ENCODE data around the gene SLC25A11.

The SLC25A11 gene

GRCh38 chr17:4895657-4896331 is 44.1 kb downstream of the SLC25A11 start:
- no peak for DNase-seq (ENCODE audit: low read depth, low spot score)

GRCh38 chr17:4895121-4895520 is 44.7 kb downstream of the SLC25A11 start:
- DNase-seq (ENCODE audit: low read depth, low spot score), result no peak

GRCh38 chr17:4893721-4894560 is 45.9 kb downstream of the SLC25A11 start:
- DNase-seq (ENCODE audit: low read depth, low spot score), result no peak

GRCh38 chr17:4893272-4893671 is 46.6 kb downstream of the SLC25A11 start:
- DNase-seq (ENCODE audit: low read depth, low spot score), result no peak

- no peak for DNase-seq (ENCODE audit: low read depth, low spot score)
These were observed 47.2 kb downstream of the SLC25A11 start for GRCh38 chr17:4892499-4893221.

GRCh38 chr17:4891411-4892410 is 48.1 kb downstream of the SLC25A11 start:
- DNase-seq (ENCODE audit: low read depth, low spot score), result no peak

GRCh38 chr17:4887581-4887980 is 52.3 kb downstream of the SLC25A11 start:
- DNase-seq (ENCODE audit: low read depth, low spot score), result no peak

All from brain pericyte (primary cell).